OCI-LY3 (cell line): ENCODE measurements around the gene NSD1.

Source experiments
- H2AFZ ChIP-seq: fragments of 200-600, 300-600 bp; shearing (Covaris generic); 2 replicates; pipeline ENCODE4 v1.6.0; 2014; ENCODE audit warnings: antibody characterized with exemption, low read depth, low read length
- H3K27ac ChIP-seq: fragments of 200-600, 300-600 bp; sonication (generic); 2 replicates; pipeline ENCODE4 v1.5.1; 2014; ENCODE audit warnings: mild to moderate bottlenecking, low read length, moderate library complexity, mixed read lengths
- H3K27me3 ChIP-seq: fragments of 200-600, 300-600 bp; sonication (generic); 2 replicates; pipeline ENCODE4 v1.6.1; 2014; ENCODE audit warnings: low read depth, low read length, mixed read lengths
- H3K36me3 ChIP-seq: fragments of 200-600, 300-600 bp; sonication (generic); replicated peaks from 2 replicates; pipeline ENCODE3; 2014; ENCODE audit warnings: low read depth, low read length, mixed read lengths
- H3K4me1 ChIP-seq: fragments of 300-600, 200-600 bp; sonication (generic); 2 replicates; pipeline ENCODE4 v1.6.1; 2014; ENCODE audit warnings: low read length, mixed read lengths
- H3K4me2 ChIP-seq: fragments of 200-600, 300-600 bp; sonication (generic); 2 replicates; pipeline ENCODE4 v1.6.1; 2014; ENCODE audit warnings: low read length, mixed read lengths
- H3K4me3 ChIP-seq: fragments of 300-600, 200-600 bp; sonication (generic); 2 replicates; pipeline ENCODE4 v1.5.1; 2014; ENCODE audit warnings: antibody characterized with exemption, mild to moderate bottlenecking, low read length, moderate library complexity
- H3K79me2 ChIP-seq: fragments of 300-600, 200-600 bp; shearing (Covaris generic); 2 replicates; pipeline ENCODE4 v1.6.1; 2014; ENCODE audit warnings: mild to moderate bottlenecking, low read length, mixed read lengths
- H3K9ac ChIP-seq: fragments of 300-600, 200-600 bp; shearing (Covaris generic); 2 replicates; pipeline ENCODE4 v1.6.0; 2014; ENCODE audit warnings: mild to moderate bottlenecking, low read length, moderate library complexity
- H3K9me3 ChIP-seq: fragments of 200-600, 300-600 bp; shearing (Covaris generic); 2 replicates; pipeline ENCODE4 v1.6.1; 2014; ENCODE audit warnings: low read length, mixed read lengths; ENCODE audit not compliant: insufficient read depth
- H4K20me1 ChIP-seq: fragments of 200-600, 300-600 bp; sonication (generic); 2 replicates; pipeline ENCODE4 v1.6.1; 2016; ENCODE audit warnings: low read length, mixed read lengths; ENCODE audit not compliant: insufficient read depth
- EZH2phosphoT487 ChIP-seq: fragments of 200-600 bp; shearing (Covaris generic); IDR thresholded peaks from 2 replicates; pipeline ENCODE4 v1.6.1; 2018; ENCODE audit warnings: antibody characterized with exemption, mixed run types, low read depth
- TF ChIP-seq, protein P1 (sequence below): fragments of 200-600, 300-600 bp; sonication (generic); IDR thresholded peaks from 2 replicates; pipeline ENCODE4 v1.5.1; 2014; ENCODE audit warnings: antibody characterized with exemption, low read length, low read depth

Gene NSD1

DNA sequence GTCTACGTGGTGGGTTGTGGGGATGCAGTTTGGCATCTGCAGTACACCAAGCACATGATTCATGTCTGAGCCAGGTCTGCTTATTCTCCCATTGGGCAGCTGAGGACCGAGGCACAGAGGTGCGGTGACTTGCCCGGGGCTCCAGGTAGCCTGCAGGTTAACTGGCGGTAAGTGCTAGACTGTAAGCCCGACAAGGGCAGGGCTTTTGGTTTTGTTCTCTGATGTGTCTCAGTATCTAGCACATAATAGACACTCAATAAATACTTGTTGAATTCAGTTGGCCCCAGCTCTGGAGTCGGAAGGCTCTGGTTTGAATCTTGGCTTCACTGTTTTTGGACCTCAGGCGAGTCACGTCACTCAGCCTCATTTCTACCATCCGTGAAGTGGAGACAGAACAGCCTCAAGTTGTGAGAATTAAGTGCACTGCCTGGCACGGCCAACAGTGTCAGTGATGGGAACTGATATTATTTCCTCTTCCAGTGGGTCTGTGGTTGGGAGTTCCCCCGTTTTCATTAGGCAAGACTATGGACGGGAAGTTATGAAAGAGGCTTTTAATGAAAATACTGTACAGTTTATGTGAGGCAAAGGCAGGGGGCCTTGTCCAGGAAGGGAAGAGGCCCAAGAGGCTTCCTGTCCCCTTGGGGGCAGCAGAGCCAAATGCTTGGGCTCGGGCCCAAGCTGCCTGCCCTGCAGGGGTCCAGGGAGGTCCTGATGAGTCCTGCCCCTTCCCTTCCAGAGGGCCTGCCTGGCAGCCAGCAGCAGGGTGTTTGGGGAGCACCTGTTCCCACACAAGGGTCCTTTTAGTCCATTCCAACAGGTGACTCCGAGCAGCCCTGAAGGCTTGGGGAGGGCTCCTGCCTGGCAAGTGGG, 173.3 kb downstream of the NSD1 start:
- peaks cover 31% of the 10 kb centered on the region for H3K79me2 ChIP-seq
- H3K27me3 ChIP-seq: no peaks in the 10 kb centered on the region
- H3K4me3 ChIP-seq: no peak overlapping the region
- no peaks in the 10 kb centered on the region for H3K9me3 ChIP-seq
- H3K9ac ChIP-seq: no peak overlapping the region
- peaks cover 21% of the 10 kb centered on the region for H3K36me3 ChIP-seq
- H3K4me1 ChIP-seq: peaks cover 35% of the 10 kb centered on the region
- no peak overlapping the region for H2AFZ ChIP-seq
- H3K4me2 ChIP-seq: no peak overlapping the region
- H4K20me1 ChIP-seq: peaks cover 19% of the 10 kb centered on the region; the same call in 1 of the 2 replicates
- H3K27ac ChIP-seq: peak overlapping the region; percentile 22; the same call in 1 of the 2 replicates
- TF ChIP-seq, protein P1, sequence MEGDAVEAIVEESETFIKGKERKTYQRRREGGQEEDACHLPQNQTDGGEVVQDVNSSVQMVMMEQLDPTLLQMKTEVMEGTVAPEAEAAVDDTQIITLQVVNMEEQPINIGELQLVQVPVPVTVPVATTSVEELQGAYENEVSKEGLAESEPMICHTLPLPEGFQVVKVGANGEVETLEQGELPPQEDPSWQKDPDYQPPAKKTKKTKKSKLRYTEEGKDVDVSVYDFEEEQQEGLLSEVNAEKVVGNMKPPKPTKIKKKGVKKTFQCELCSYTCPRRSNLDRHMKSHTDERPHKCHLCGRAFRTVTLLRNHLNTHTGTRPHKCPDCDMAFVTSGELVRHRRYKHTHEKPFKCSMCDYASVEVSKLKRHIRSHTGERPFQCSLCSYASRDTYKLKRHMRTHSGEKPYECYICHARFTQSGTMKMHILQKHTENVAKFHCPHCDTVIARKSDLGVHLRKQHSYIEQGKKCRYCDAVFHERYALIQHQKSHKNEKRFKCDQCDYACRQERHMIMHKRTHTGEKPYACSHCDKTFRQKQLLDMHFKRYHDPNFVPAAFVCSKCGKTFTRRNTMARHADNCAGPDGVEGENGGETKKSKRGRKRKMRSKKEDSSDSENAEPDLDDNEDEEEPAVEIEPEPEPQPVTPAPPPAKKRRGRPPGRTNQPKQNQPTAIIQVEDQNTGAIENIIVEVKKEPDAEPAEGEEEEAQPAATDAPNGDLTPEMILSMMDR: no peak
- no peak for TF ChIP-seq EZH2phosphoT487

DNA sequence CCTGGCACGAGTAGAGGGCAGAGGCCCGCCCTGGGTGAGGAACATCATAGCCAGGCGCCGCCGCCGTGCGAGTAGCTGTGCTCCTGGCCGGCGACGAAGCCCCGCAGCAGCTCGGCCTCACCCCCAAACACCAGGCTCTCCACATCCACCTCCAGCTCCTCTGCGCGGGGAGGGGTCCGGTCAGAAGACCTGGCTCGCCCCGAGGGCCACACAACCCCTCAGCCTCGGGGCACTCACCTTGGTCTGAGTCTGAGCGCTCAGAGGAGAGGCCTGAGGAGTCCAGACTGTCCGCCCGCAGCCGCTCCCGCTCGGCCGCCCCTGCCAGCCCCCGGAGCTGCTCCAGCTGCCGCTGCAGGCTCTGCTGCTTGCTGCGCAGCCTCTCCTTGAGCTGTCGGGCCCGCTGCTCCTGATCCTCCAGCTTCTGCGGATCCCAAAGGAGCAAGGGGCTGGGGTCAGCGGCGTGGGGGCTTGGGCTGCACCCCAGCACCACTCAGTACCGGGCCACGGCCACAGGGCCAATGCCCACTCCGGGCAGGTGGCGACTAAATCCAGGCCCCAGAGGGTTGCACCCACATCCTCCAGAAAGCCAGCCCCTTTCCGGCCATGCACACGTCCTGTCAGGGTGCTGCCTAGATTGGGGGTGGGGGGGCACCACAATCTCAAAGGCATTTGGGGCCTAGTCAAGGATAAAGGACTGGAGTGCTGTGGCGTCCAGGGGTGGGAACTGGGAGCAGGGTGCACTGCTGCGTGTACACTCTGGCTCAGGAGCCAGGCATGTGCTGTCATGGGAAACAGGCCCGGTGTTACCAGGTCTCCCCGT, 174.2 kb downstream of the NSD1 start:
- no peak for TF ChIP-seq EZH2phosphoT487
- TF ChIP-seq, protein P1: no peak
- Histone ChIP-seq H3K4me1 (peaks cover 27% of the 10 kb centered on the region), H3K79me2 (peaks cover 31% of the 10 kb centered on the region), H3K27me3 (no peaks in the 10 kb centered on the region), H3K9me3 (no peaks in the 10 kb centered on the region), H3K4me3 (no peak overlapping the region), H3K36me3 (peaks cover 21% of the 10 kb centered on the region), H2AFZ (no peak overlapping the region), H3K9ac (no peak overlapping the region), H3K4me2 (no peak overlapping the region), H3K27ac (no peak overlapping the region), H4K20me1 (peaks cover 15% of the 10 kb centered on the region; the same call in 1 of the 2 replicates)

DNA sequence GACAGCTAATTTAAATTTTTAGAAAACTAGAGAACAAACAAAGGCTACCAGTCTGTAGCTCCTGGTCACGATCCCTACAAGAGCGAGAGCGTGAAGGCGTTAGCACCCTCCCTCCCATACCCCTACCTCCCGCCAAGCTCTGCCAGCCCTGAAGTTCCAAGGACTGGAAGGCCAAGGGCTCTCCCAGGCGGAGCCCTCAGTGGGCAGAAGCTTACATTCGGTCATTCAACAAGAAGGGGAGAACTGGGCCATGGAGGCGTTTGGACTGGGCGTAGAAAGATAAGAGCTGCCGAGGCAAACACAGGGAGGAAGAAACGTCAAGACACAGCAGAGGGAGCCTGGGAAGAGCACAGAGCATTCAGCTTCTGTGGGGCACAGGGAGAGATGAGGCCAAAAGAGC, 175.2 kb downstream of the NSD1 start:
- Histone ChIP-seq H3K27me3 (no peaks in the 10 kb centered on the region), H3K4me2 (no peak overlapping the region), H4K20me1 (peaks cover 15% of the 10 kb centered on the region; the same call in 1 of the 2 replicates), H3K4me3 (no peak overlapping the region), H3K36me3 (peaks cover 21% of the 10 kb centered on the region), H3K4me1 (peaks cover 32% of the 10 kb centered on the region), H2AFZ (no peak overlapping the region), H3K79me2 (peaks cover 24% of the 10 kb centered on the region), H3K27ac (no peak overlapping the region), H3K9me3 (no peaks in the 10 kb centered on the region), H3K9ac (no peak overlapping the region)
- TF ChIP-seq, protein P1: no peak
- TF ChIP-seq EZH2phosphoT487: no peak
